HG02678 (cell line): ENCODE results near the gene PCGF3.
"Not testable (repeated sequence)": the region's sequence is repeated elsewhere in the genome, so short reads cannot be mapped to it uniquely, and the experiment has no call there.

Experiments used
- ATAC-seq: cut with Tn5 transposase; IDR thresholded peaks from one replicate; pipeline ENCODE4 v1.9.1; 2021; ENCODE audit warnings: mild to moderate bottlenecking, moderate library complexity; ENCODE audit not compliant: unreplicated experiment

Gene PCGF3

DNA sequence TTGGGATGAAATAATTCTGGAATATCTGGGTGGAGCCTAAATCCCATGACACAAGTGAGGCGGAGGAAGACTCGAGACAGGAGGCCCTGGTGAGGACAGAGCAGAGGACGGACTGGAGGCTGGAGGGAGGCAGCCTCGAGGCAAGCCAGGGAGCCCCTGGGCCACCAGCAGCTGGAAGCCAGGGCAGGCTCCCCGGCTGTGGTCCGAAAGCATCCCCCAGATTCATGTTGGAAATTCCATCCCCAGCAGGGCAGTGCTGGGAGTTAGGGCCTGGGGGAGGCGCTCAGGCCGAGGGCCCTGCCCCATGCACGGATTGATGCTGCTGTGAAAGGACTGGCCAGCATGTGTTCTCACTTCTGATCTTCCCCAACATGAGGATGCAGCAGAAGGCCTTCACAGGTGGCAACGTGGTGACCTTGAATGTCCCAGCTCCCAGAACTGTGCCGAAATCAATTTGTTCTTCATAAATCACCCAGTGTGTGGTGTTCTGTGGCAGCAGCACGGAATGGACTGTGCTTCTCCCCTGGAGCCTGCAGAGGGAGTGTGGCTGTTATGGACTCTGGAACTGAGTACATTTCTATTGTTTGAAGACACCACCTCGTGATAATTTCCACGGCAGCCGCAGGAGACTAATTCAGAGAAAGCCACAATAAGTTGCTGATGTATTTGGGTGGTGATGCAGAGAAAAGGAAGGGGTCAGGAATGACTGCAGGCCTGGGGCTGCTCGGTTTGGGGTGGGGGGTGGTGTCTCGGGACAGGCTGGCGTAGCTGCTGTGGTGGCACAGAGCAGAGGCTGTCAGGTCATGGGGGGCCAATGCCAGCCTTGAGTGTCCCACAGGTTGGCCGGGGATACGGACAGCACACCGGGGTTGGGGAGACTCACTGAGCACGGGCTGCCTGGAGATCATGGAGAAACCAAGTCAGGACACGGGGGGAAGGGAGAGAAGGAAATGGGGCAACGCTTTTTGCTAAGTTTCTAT lies 56.9 kb downstream of the PCGF3 start:
- ATAC-seq: no peak

DNA sequence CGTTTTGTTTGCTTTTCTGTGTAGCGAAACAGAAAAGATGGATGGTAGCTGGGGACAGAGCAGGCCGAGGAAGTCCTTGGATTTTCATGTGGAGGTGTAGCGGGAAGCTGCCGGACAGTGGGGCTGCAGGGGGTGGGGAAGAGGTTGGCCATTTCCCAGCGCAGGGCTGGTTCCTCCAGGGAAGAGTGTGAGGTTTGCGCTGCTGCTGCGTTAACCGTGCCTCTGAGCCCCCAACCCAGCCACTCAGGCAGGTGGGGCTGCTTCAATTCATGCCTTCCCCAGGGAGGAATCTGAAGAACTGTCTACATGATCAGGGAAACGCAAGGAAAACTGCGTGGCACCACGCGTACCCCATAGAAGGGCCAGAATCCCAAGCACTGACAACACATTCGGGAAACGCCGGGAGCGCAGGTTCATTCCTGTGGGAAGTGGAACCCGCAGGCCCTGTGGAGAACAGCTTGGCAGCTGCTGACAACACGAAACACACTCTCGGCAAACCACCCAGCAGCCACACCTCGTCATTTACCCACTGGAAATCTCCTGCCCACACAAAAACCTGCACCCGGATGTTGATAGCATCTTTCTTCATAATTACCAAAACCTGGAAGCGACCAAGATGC lies 57.7 kb downstream of the PCGF3 start:
- ATAC-seq: no peak

DNA sequence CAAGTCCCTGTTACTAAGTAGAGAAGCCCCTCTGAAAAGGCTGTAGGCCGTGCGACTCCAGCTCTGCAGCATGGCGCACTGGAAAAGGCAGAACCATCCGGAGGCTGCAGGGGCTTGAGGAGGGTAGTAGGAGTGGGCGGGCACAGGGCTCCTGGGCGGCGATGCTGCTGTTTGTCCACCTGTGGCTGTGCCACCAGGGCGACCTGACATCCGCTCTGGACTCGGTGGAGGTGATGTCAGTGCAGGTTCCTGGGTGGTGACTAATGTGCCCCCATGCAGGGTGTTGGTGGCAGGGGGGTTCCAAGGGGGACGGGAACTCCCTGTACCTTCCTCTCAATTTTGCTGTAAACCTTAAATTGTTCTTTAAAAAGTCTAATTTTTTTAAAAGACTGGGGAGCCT lies 58.3 kb downstream of the PCGF3 start:
- no peak for ATAC-seq

DNA sequence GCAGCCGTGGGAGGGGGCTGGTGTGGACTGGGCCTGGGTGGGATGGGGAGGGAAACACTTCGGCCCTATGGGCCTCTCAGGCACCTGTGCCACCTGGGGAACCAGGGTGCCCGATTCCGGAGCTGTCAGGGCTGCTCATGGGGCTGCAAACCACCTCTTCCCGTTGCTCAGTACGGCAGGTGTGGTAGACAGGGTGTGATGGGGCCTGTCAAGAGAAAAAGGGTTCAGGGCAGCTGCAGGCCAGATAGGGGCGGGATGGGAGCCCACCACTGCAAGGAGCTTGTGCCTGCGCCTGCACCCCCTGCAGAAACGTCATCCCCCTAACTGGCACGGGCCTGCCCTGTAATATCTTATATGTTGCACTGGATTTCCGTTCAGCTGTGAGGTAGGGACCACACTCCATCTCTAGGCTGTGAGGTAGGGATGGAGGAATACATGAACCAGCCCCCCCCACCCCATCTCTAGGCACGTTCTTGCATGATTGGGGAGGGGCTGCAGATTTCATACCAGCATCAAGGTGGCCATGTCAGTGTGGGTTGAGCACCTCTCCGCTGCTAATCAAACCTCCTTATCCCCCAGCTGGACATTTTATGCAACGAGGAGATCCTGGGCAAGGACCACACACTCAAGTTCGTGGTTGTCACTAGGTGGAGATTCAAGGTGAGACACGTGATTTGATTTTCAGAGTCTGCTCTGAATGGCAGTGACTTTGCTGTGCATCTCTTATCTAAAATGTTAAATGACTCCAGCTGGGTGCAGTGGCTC lies 59.0 kb downstream of the PCGF3 start:
- ATAC-seq: no peak

DNA sequence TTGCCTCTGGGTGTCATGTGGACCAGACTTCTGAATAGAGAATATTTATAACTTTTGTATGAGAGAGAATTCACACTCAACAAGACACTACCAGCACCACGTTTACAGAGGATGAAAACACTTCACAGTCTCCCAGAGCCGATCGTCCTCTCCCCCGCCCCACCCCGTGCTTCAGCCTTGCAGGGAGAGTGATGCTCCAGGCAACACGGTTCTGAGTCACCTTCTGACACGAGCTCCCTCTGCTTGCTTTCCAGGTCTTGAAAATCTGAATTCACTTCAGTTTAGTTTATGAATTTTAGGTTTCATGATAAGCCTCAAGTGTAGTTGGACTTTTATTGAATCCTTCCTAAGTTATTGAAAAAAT lies 60.5 kb downstream of the PCGF3 start:
- ATAC-seq: no peak

DNA sequence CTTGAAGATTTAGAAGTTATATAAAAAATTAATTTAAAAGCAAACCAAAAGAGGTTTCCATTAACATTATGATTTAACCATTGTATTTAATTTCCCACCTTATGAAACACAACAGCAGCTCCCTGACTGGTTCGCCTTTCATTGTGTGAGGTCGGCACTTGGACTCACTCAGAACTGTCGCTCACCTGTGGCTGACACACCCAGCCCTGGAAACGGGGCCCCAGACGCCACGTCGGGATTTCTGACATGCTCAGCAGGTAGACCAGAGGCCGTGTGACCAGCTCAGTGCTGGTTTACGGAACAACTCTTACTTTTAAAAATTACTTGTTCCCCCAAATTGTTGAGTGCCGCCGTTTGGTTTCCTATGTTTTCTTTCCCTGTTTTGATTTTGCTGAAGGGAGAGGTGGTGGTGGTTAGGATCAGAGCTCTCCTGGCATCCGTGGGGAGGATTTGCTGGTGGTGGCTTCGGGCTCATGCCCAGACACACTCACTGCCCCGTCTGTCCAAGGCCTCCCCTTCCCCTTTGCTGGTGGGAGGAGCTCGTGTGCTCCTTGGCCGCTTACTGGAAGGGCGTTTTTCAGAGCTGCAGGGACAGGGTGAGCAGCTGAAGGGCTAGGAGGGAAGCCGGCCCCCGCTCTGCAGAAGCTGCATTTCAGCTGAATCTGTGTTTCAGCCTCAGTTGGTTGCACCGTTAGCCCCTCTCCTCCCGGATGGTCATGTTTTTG lies 61.1 kb downstream of the PCGF3 start:
- no peak for ATAC-seq

DNA sequence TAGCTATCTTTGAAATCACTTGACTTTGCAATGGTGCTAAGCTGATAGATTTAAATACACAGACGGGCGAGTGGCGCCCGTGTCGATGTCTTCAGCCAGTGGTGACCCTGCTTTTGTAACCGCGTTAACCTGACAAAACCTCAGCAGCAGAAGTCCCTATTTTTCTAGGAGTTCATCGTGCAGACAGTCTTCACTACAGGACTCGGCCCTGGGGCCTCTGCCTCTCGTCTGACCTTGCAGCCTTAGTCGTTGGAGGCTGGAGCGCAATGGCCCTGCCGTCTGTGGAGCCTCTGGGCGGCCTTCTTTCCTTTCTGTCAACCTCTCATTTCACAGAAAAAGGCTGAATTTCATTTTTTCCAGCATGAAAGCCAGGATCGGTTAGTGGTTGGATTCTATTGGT lies 62.4 kb downstream of the PCGF3 start:
- no peak for ATAC-seq

DNA sequence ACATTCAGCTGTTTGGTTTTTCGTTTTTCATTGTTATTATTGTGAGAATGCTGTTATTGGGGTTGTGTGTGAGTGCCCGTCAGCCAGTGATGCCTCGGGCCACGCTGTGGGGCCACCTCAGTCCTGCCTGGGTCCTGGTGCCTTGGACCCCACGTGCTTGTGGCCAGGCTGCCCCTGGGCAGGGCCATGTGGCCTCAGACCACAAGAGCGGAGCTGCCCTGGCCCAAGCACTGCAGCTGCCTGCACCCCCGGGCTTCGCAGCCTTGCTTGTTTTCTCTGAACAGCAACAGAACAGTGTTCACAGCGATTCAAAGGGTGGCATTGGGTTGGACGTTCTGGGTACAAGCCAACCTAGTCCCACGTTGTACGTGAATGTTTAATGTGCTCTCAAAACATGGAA lies 63.4 kb downstream of the PCGF3 start:
- no peak for ATAC-seq

DNA sequence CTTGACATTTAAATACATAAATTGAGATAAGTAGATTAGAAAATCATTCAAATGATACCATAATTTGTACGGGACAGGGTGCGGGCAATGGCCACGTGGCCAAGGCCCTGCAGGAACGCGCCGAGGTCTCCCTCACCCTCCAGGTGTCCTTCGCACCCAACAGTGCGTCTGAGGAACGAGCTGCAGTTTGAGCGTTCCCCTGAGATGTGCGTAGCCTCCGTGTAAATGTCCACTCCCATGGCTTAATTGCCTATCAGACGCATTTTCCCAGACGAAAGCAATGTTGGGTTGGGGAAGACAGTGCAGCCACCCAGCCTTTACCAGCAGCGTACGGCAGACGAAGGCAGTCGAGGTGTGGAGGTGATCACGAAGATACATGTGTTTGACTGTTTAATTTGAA lies 63.9 kb downstream of the PCGF3 start:
- ATAC-seq: no peak

DNA sequence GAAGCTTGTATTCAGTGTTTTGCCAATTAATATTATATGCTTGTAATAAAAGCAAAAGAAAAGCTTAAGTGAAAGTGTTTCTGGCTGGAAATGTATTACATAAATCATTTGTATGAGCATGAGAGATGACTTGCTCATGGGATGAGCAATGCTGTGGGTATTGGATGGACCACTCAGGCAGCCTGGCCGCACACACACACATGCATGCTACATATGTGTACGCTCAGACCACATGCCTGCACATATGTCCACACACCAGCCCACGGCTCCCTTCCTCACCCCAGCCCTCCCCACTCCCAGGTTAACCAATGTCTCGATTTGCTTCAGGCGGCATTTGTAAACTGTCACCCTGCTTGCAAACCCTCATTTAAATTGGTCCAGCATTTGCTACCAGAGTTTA lies 64.4 kb downstream of the PCGF3 start:
- no peak for ATAC-seq

DNA sequence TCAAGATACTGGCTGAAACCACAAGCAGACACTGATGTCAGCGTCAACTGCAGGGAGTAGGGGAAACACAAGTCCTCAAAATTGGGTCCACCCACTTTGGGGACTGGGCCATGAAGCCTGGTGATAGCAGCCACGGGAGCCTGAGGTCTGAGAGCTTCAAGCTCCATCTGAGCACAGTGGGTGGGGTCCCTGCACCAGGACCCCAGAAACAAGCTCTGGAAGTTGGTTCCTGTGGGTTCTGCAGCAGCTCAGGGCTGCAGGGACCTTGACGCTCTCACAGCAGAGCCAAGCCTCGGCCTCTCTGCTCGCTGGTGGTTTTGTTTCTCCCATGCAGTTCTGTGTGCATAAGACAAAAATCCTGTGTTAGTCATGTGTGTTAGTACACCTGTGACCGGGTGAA lies 65.8 kb downstream of the PCGF3 start:
- no peak for ATAC-seq

DNA sequence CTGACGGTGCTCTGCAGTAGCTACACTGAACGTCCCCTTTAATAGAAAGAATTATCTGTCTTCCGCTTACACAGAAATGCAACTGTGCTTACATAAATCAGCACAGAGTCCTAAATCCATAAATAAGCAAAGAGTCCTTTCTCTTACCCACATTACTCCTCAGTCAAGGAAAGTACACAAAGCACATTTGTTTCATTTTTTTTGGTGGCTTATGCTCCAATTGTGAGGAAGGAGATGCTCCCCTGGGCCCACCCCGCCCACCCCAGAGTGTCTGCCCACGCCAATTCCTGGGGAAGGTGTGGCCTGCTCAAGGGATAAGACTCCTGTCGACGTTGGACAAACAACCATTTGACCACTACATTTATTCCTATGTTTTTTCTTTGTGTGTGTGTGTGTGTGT lies 66.5 kb downstream of the PCGF3 start:
- ATAC-seq: no peak

DNA sequence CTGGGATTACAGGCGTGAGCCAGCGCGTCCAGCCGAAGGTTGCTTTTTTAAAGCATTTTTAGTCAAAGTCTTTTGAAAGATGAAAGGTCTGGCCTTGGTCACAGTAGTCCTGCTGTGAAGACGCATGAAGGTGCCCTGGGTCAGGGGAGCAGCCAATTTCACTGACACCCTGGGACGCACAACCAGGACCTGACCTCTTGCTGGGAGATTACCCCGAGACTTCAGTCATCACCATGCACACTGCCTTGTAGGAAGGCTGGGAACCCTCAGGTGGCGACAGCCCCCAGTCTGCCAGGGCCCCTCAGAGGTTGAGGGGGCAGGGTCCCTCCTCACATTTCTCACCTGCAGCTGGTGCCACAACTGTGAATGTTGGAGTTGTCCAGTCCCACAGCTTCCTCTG lies 67.1 kb downstream of the PCGF3 start:
- no peak for ATAC-seq

DNA sequence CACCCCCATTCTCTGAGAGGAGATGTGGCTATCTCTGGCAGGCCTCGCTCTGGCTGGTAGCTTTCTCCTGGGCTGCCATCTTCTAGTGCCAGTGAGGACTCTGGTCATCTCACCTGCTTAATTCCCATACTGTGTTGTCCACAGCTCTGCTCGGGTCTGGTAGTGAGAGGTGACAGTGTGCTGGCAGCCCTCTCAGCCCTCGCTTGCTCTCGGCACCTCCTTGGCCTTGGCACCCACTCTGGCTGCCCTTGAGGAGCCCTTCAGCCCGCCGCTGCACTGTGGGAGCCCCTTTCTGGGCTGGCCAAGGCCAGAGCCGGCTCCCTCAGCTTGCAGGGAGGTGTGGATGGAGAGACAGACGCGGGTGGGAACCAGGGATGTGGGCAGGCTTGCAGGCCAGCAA lies 67.6 kb downstream of the PCGF3 start:
- ATAC-seq: no peak

DNA sequence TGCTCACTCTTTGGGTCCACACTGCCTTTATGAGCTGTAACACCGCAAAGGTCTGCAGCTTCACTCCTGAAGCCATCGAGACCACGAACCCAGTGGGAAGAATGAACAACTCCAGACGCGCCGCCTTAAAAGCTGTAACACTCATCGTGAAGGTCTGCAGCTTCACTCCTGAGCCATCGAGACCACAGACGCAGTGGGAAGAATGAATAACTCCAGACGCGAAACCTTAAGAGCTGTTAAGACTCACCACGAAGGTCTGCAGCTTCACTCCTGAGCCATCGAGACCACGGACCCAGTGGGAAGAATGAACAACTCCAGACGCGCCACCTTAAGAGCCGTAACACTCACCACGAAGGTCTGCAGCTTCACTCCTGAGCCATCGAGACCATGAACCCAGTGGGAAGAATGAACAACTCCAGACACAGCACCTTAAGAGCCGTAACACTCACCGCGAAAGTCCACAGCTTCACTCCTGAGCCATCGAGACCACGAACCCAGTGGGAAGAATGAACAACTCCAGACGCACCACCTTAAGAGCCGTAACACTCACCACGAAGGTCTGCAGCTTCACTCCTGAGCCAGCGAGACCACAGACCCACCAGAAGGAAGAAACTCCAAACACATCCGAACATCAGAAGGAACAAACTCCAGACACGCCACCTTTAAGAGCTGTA lies 68.9 kb downstream of the PCGF3 start:
- not testable (repeated sequence) for ATAC-seq

DNA sequence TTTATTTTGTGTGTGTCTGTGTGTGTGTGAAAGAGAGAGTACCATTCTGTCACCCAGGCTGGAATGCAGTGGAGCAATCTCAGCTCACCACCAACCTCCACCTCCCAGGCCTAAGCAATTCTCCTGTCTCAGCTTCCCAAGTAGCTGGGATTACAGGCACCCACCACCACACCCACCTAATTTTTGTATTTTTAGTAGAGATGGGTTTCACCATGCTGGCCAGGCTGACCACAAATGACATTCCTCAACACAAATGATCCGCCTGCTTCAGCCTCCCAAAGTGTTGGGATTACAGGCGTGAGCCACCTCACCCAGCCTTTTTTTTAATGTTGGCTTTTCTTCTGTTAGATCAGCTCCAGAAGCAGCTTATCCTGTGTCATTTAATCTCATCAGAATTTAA lies 69.9 kb downstream of the PCGF3 start:
- not testable (repeated sequence) for ATAC-seq

DNA sequence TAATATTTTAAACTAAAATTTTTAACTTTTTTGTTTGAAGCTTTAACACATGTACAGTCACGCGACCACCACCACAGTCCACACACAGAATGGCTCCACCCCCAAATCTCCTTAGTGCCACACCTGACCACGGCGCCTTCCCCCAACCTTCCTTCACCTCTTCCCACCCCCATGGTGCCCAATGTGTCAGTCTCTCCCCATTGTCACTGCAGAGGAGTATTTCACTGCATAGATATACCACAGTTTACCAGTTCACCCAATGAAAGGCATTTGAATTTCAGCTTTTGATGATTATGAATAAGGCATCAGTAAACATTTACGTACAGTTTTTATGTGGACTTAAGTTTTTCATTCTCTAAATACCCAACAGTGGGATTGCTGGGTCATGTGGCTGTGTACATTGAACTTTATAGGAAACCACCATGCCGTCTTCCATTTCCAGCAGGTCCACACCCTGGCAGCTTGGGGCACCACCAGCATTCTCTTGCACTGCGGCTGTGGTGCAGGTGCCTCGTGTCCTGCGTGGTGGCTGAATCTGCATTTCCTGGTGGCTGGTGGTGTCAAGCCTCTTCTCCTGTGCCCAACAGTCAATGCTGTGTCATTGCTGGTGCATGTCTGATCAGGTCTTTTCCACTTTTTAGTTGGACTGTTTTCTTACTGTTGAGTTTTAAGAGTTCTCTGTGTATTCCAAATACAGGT lies 71.3 kb downstream of the PCGF3 start:
- no peak for ATAC-seq

DNA sequence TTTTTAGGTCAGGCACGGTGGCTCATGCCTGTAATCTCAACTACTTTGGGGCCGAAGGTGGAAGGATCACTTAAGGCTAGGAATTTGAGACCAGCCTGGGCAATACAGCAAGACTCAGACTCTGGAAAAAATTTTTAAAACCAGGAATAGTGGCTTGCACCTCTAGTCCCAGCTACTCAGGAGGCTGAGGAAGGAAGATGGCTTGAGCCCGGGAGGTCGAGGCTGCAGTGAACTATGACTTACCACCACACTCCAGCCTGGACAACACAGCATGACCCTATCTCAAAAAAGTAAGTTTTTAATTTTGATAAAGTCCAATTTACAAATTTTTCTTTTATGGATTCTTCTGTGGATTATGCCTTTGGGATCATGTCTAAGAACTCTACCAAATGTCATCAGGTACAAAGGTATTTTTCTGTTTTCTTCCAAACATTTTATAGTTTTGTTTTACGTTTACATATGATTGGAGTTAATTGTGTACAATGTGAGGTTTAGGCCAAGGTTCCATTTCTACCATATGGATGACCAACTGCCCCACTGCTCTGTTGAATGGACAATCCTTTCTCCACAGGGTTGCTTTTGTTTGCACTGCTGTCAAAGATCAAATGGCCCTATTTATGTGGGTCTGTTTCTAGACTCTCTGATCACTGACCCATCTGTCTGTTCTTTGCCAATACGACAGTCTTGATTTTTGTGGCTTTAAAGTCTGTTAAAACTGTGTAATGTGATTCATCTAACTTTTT lies 72.1 kb downstream of the PCGF3 start:
- no peak for ATAC-seq

DNA sequence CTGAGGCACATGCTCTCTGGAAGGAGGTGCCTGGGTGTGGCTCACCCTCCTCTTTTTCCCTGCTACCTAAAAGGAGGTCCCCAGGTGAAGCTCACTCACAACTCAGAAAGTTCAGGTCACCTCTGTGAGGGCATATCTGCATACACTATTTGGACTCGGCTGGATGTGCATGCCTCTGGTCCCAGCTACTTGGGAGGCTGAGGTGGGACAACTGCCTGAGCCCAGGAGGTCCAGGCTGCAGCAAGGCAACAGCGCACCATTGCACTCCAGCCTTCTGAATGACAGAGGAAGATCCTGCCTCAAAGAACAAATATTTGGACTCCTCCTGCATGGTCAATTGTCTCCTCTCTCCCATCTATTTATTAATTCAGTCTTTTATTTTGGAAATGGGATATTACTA lies 73.9 kb downstream of the PCGF3 start:
- ATAC-seq: no peak
